ENCODE results near the gene TFF3.

Gene TFF3

GRCh38 chr21:42291003-42291750 is 24.0 kb downstream of the TFF3 start:
- TF ChIP-seq CTCF (IDR thresholded peaks at IDR 0.05; ENCODE audit: low read depth, low read length) = no peak
- H3K4me3 ChIP-seq (replicated peaks in 1 of 2; ENCODE audit: low read depth in 2 of 2, low read length in 2 of 2) = no peak overlapping the region
- DNase-seq (ENCODE audit: low read depth in 2 of 2) = no peak

GRCh38 chr21:42290505-42290904 is 24.7 kb downstream of the TFF3 start:
- no peak overlapping the region for H3K4me3 ChIP-seq (replicated peaks in 1 of 2; ENCODE audit: low read depth in 2 of 2, low read length in 2 of 2)
- TF ChIP-seq CTCF (IDR thresholded peaks at IDR 0.05; ENCODE audit: low read depth, low read length) = no peak
- DNase-seq (ENCODE audit: low read depth in 2 of 2) = no peak

- DNase-seq (ENCODE audit: low read depth in 2 of 2) = no peak
- no peak overlapping the region for H3K4me3 ChIP-seq (replicated peaks in 1 of 2; ENCODE audit: low read depth in 2 of 2, low read length in 2 of 2)
- no peak for TF ChIP-seq CTCF (IDR thresholded peaks at IDR 0.05; ENCODE audit: low read depth, low read length)
These were observed 25.3 kb downstream of the TFF3 start for GRCh38 chr21:42289926-42290325.

GRCh38 chr21:42288962-42289361 is 26.2 kb downstream of the TFF3 start:
- no peak overlapping the region for H3K4me3 ChIP-seq (replicated peaks in 1 of 2; ENCODE audit: low read depth in 2 of 2, low read length in 2 of 2)
- DNase-seq (ENCODE audit: low read depth in 2 of 2) = no peak
- TF ChIP-seq CTCF (IDR thresholded peaks at IDR 0.05; ENCODE audit: low read depth, low read length) = no peak

- no peak overlapping the region for H3K4me3 ChIP-seq (replicated peaks in 1 of 2; ENCODE audit: low read depth in 2 of 2, low read length in 2 of 2)
- TF ChIP-seq CTCF (IDR thresholded peaks at IDR 0.05; ENCODE audit: low read depth, low read length) = no peak
- no peak for DNase-seq (ENCODE audit: low read depth in 2 of 2)
These were observed 27.8 kb downstream of the TFF3 start for GRCh38 chr21:42287193-42288083.

GRCh38 chr21:42286416-42286815 is 28.8 kb downstream of the TFF3 start:
- no peak overlapping the region for H3K4me3 ChIP-seq (replicated peaks in 1 of 2; ENCODE audit: low read depth in 2 of 2, low read length in 2 of 2)
- no peak for DNase-seq (ENCODE audit: low read depth in 2 of 2)
- TF ChIP-seq CTCF (IDR thresholded peaks at IDR 0.05; ENCODE audit: low read depth, low read length) = no peak
